H1 (cell line): ENCODE data around the gene CKS1B.
A peak's percentile ranks its signal among the peaks of the same experiment; 100 is the strongest.

ENCODE experiments used
- CREB1 ChIP-seq: IDR thresholded peaks from 2 replicates; pipeline ENCODE4 v1.6.1; 2012; ENCODE audit warnings: inconsistent platforms
- CTCF ChIP-seq, 3 experiments: IDR thresholded peaks; 1 replicate in 2 of 3; 2 replicates in 1 of 3; pipeline versions ENCODE4 v1.5.1 to v1.6.1; 2011; ENCODE audit warnings: low read length in 3 of 3, mild to moderate bottlenecking in 3 of 3, inconsistent platforms in 2 of 3, low read depth in 1 of 3, moderate library complexity in 1 of 3; ENCODE audit not compliant: insufficient read depth in 1 of 3; ENCODE audit errors: control extremely low read depth in 1 of 3
- EP300 ChIP-seq, 2 experiments: IDR thresholded peaks; 1 replicate in 1 of 2; 2 replicates in 1 of 2; pipeline ENCODE4 v1.6.1; 2011 to 2012; ENCODE audit warnings: low read depth in 2 of 2, low read length in 2 of 2, mild to moderate bottlenecking in 2 of 2, borderline replicate concordance in 1 of 2, inconsistent platforms in 1 of 2, moderate library complexity in 1 of 2
- EZH2 ChIP-seq: fragments of 200-600 bp; sonication (generic); IDR thresholded peaks from 2 replicates; pipeline ENCODE4 v1.7.1; 2012; ENCODE audit warnings: low read depth, mild to moderate bottlenecking, moderate library complexity, low read length, inconsistent platforms; ENCODE audit not compliant: severe bottlenecking
- SP2 ChIP-seq: IDR thresholded peaks from 2 replicates; pipeline ENCODE4 v1.6.1; 2012; ENCODE audit warnings: mild to moderate bottlenecking, low read length, inconsistent platforms
- SRF ChIP-seq: IDR thresholded peaks from 2 replicates; pipeline ENCODE4 v1.6.1; 2011; ENCODE audit warnings: mild to moderate bottlenecking, low read depth, low read length, moderate library complexity
- TAF1 ChIP-seq: IDR thresholded peaks from 2 replicates; pipeline ENCODE4 v1.6.1; 2011; ENCODE audit warnings: mild to moderate bottlenecking, low read depth, low read length

GRCh38 chr1:154998818-154999570 lies 24.5 kb downstream of the CKS1B start:
- TF ChIP-seq EP300 (IDR thresholded peaks at IDR 0.05; ENCODE audit: borderline replicate concordance in 1 of 2, low read depth in 2 of 2, low read length in 2 of 2) (no peak), TAF1 (peak; percentile 45; the same call in 1 of the 2 replicates), CREB1 (peak; percentile 45; the same call in 1 of the 2 replicates), SRF (no peak), SP2 (no peak), EZH2 (no peak), CTCF (IDR thresholded peaks at IDR 0.05; ENCODE audit: control extremely low read depth in 1 of 3, insufficient read depth in 1 of 3, low read depth in 1 of 3, low read length in 3 of 3) (peak in 2 of 3 experiments; percentile 91 to 96; a peak in 3 of 4 replicates)
